Psoas muscle (tissue), 8 donors: ENCODE measurements around the gene ZC3H4. TPM values are rescaled to one million over a fixed set of nuclear protein-coding genes. Genes with fewer than 3 reads are reported as not detected.

Experiments used
- ATAC-seq, 4 donors: fragments of 200-7000 bp; cut with Tn5 transposase; one replicate each; pipeline ENCODE4 v1.9.1; 2020; ENCODE audit warnings: moderate library complexity in 3 of 4, mild to moderate bottlenecking in 2 of 4
- DNase-seq, 2 donors: peaks; one replicate each; pipeline ENCODE4 v3.0.0-alpha.2; 2020
- H3K27ac ChIP-seq: fragments of 200-600 bp; one replicate; pipeline ENCODE4 v1.8.0; 2022
- H3K27me3 ChIP-seq, 3 donors: fragments of 200-600 bp in 1 of 3; one replicate each; pipeline versions ENCODE4 v1.6.1 to v1.8.0; 2013 to 2022; ENCODE audit warnings: low read length in 2 of 3, mild to moderate bottlenecking in 2 of 3, moderate library complexity in 1 of 3; ENCODE audit not compliant: insufficient read depth in 3 of 3
- H3K36me3 ChIP-seq, 2 donors: fragments of 200-600 bp in 1 of 2; one replicate each; pipeline versions ENCODE4 v1.6.1 to v1.8.0; 2013 to 2022; ENCODE audit warnings: low read depth in 1 of 2, mild to moderate bottlenecking in 1 of 2, moderate library complexity in 1 of 2; ENCODE audit not compliant: insufficient read depth in 1 of 2
- H3K4me1 ChIP-seq: fragments of 200-600 bp; one replicate; pipeline ENCODE4 v1.8.0; 2022
- H3K4me3 ChIP-seq: fragments of 200-600 bp; one replicate; pipeline ENCODE4 v1.8.0; 2022; ENCODE audit warnings: mild to moderate bottlenecking
- H3K9me3 ChIP-seq: fragments of 200-600 bp; one replicate; pipeline ENCODE4 v1.8.0; 2022
- CTCF ChIP-seq: fragments of 200-600 bp; IDR thresholded peaks from one replicate; pipeline ENCODE4 v1.8.0; 2022; ENCODE audit warnings: antibody characterized with exemption
- WGBS, 3 donors: extraction: QIAGEN DNeasy Blood & Tissue Kit; methylation state at CpG; one replicate each; pipeline versions ENCODE4 v1.1.6 to v1.1.7; 2013; 5-methylcytosine and 5-hydroxymethylcytosine counted together
- intact Hi-C, 2 donors: fragments of 100-400 bp; cut with DNase I; formaldehyde crosslinking; loops; one replicate each; pipeline versions ENCODE4 v1.11.0 to v1.14.2; 2022
- polyA plus RNA-seq, 3 donors: library from polyadenylated mRNA; stranded (reverse); fragments of 200-250 nt; gene quantifications; one replicate each; pipeline ENCODE4 v1.2.3, GENCODE V29; 2013
- total RNA-seq, 4 donors: library from RNA; stranded (reverse); fragmentation: NEBNext Ultra II Directional in 2 of 4; extraction: Animal tissue kit (Norgen Biotek cat#: 25700) in 2 of 4; gene quantifications; one replicate each; pipeline versions ENCODE4 v1.2.1 to v1.2.4, GENCODE V29; 2021 to 2023
- donor health status: healthy with polysubstance abuse.
- donor health status: DM: no; HTN: no; CAD: no; lungs with moderate emphysema.
- donor health status: Bipolar disorder and iron deficiency.
- donor health status: healthy.
- donor health status: DM: yes; HTN: yes; CAD: no.
- donor health status: DM: no; HTN: no; CAD: no.
- donor health status: DM: no; HTN: no; CAD: no.
- donor health status: DM: yes; HTN: yes; CAD: no.

ZC3H4 gene
- total and polyA plus RNA-seq, 7 donors: 4.4 to 35.8 (median 24.3) TPM

GRCh38 chr19:47019431-47020041, 94.0 kb downstream of the ZC3H4 start, which contains the start of gene NPAS1:
Gene NPAS1 (plus strand): TSS chr19:47019837. CDS start chr19:47021048, 1,211 bp downstream.
- ATAC-seq: peak in 1 of 4 donors; percentile 31

GRCh38 chr19:47018923-47019322, 94.7 kb downstream of the ZC3H4 start:
- Histone ChIP-seq H3K4me3 (no peak overlapping the region), H3K27me3 (peaks cover 0 to 48% (median 35%) of the 10 kb centered on the region in 3 donors), H3K9me3 (no peaks in the 10 kb centered on the region), H3K27ac (no peak overlapping the region), H3K36me3 (no peaks in the 10 kb centered on the region), H3K4me1 (peaks cover 23% of the 10 kb centered on the region)
- no peak for TF ChIP-seq CTCF
- intact Hi-C loops: loop anchor here in 1 of 2 donors (10.0 kb wide), 1 partner anchor 226 kb away; no protein-coding TSS in a partner anchor
- ATAC-seq (no peak), DNase-seq (no peak)
- 43 to 52% (median 45%) methylated on average over 13 of the region's 13 CpGs for whole genome bisulfite sequencing, 3 donors

More at GRCh38 chr19:47019431-47020041, 94.0 kb downstream of the ZC3H4 start, which contains the start of gene NPAS1:
- 2 to 3% (median 3%) methylated on average over 30 to 58 of the region's 58 CpGs for WGBS, 3 donors
- Histone ChIP-seq H3K4me3 (peak within 1 kb of the TSS; percentile 56), H3K4me1 (peaks cover 23% of the 10 kb centered on the region), H3K27me3 (peaks cover 0 to 54% (median 35%) of the 10 kb centered on the region in 3 donors), H3K36me3 (no peaks in the 10 kb centered on the region), H3K27ac (no peak within 1 kb of the TSS), H3K9me3 (no peaks in the 10 kb centered on the region)
- no peak for DNase-seq
- intact Hi-C loops: loop anchor here in 1 of 2 donors (10.0 kb wide), 1 partner anchor 225 kb away; no protein-coding TSS in a partner anchor
- TF ChIP-seq CTCF: no peak

Other genes starting within 250 kb of the ZC3H4 start
- gene NPAS1, start 93.9 kb downstream of the ZC3H4 start, total RNA-seq: under 1 TPM in 2 of 4 donors, not detected in 2; 0.18 to 0.23 TPM
- under 1 TPM in 2 of 3 donors, not detected in 1; 0.04 to 0.18 TPM for gene NPAS1, start 93.9 kb downstream of the ZC3H4 start, polyA plus RNA-seq
- gene TMEM160, start 65.2 kb downstream of the ZC3H4 start, total RNA-seq: 10 to 100 TPM; 19.7 to 31.4 (median 25.4) TPM
- gene TMEM160, start 65.2 kb downstream of the ZC3H4 start, polyA plus RNA-seq: 10 to 100 TPM in 1 of 3 donors, 1 to 10 TPM in 2; 5.9 to 44.1 (median 7.3) TPM
- 10 to 100 TPM; 37.8 to 55.8 (median 41.5) TPM for gene SAE1, start 17.1 kb upstream of the ZC3H4 start, total RNA-seq
- gene SAE1, start 17.1 kb upstream of the ZC3H4 start, polyA plus RNA-seq: 10 to 100 TPM; 30.7 to 63.4 (median 62.0) TPM
- gene BBC3, start 117.4 kb upstream of the ZC3H4 start, total RNA-seq: 10 to 100 TPM in 1 of 4 donors, 1 to 10 TPM in 3; 2.7 to 32.5 (median 4.7) TPM
- 1 to 10 TPM; 2.7 to 6.6 (median 2.9) TPM for gene BBC3, start 117.4 kb upstream of the ZC3H4 start, polyA plus RNA-seq
- 10 to 100 TPM; 16.9 to 28.2 (median 24.2) TPM for gene CCDC9, start 142.7 kb upstream of the ZC3H4 start, total RNA-seq
- 10 to 100 TPM; 18.8 to 28.5 (median 24.0) TPM for gene CCDC9, start 142.7 kb upstream of the ZC3H4 start, polyA plus RNA-seq
- gene INAFM1, start 161.1 kb upstream of the ZC3H4 start, total RNA-seq: 10 to 100 TPM; 13.6 to 18.9 (median 15.8) TPM
- gene INAFM1, start 161.1 kb upstream of the ZC3H4 start, polyA plus RNA-seq: 10 to 100 TPM in 1 of 3 donors, 1 to 10 TPM in 2; 3.6 to 21.2 (median 9.9) TPM
- 1 to 10 TPM; 2.4 to 6.3 (median 4.5) TPM for gene C5AR1, start 196.1 kb upstream of the ZC3H4 start, total RNA-seq
- gene C5AR1, start 196.1 kb upstream of the ZC3H4 start, polyA plus RNA-seq: 1 to 10 TPM in 1 of 3 donors, under 1 TPM in 2; 0.64 to 2.3 (median 0.77) TPM
- under 1 TPM in 3 of 4 donors, not detected in 1; 0.27 to 0.43 (median 0.37) TPM for gene C5AR2, start 218.4 kb upstream of the ZC3H4 start, total RNA-seq
- gene C5AR2, start 218.4 kb upstream of the ZC3H4 start, polyA plus RNA-seq: under 1 TPM in 2 of 3 donors, not detected in 1; 0.06 to 0.44 TPM
- 10 to 100 TPM in 1 of 4 donors, 1 to 10 TPM in 3; 7.5 to 14.8 (median 9.8) TPM for gene DHX34, start 235.5 kb upstream of the ZC3H4 start, total RNA-seq
- 10 to 100 TPM; 10.0 to 30.6 (median 15.5) TPM for gene DHX34, start 235.5 kb upstream of the ZC3H4 start, polyA plus RNA-seq